ENCODE data around the gene SH3D19. TPM values are rescaled to one million over a fixed set of nuclear protein-coding genes. Genes with fewer than 3 reads are reported as not detected.
"Not testable (repeated sequence)": the region's sequence is repeated elsewhere in the genome, so short reads cannot be mapped to it uniquely, and the experiment has no call there.

SH3D19 gene
- total RNA-seq, 1 donor from 2014 or later, result 32.0 TPM

DNA sequence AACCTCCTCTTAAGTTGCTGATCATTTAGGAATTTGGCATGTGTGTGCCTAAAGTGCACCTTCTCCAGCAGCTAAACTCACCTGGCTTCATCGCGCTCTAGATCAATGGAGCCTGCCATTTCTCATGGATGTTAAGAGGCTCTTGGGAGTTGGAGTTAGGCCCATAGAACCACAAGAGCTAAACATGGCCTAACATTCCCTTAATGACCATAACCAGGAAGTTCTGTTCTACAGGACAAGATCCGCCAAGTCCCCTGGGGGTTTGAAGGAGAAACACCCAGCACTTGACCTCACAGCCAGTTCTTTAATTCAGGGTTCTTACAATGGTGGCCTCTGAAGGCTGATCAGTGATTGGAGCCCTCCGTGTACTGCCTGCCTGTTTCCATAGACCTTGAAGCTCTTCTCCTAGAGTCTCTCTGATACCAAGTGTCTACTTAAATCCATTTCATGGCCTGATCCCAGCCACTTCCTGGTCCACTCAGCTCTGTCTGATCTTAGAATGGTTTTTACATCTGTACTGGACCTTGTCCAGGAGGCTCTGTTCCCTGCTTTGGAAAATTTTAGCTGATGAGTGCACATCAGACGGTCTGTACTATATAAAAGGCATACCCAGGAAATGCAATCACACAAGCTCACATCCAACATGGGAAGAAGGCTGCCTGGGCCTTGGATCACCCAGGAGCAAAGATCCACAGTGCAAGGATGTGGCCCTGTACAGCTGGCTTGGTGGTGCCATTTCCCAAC lies 180.9 kb downstream of the SH3D19 start:
- H3K4me3 Mint-ChIP-seq (ENCODE audit: unreplicated experiment), result no peak overlapping the region
- no peak overlapping the region for H3K27ac Mint-ChIP-seq (ENCODE audit: unreplicated experiment)
- H3K27me3 Mint-ChIP-seq (ENCODE audit: low read depth), result no peaks in the 10 kb centered on the region
- TF ChIP-seq, protein P1, sequence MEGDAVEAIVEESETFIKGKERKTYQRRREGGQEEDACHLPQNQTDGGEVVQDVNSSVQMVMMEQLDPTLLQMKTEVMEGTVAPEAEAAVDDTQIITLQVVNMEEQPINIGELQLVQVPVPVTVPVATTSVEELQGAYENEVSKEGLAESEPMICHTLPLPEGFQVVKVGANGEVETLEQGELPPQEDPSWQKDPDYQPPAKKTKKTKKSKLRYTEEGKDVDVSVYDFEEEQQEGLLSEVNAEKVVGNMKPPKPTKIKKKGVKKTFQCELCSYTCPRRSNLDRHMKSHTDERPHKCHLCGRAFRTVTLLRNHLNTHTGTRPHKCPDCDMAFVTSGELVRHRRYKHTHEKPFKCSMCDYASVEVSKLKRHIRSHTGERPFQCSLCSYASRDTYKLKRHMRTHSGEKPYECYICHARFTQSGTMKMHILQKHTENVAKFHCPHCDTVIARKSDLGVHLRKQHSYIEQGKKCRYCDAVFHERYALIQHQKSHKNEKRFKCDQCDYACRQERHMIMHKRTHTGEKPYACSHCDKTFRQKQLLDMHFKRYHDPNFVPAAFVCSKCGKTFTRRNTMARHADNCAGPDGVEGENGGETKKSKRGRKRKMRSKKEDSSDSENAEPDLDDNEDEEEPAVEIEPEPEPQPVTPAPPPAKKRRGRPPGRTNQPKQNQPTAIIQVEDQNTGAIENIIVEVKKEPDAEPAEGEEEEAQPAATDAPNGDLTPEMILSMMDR (IDR thresholded peaks at IDR 0.05), result no peak
- no peaks in the 10 kb centered on the region for H3K4me1 Mint-ChIP-seq (ENCODE audit: low read depth)
- no peak for DNase-seq (ENCODE audit: low spot score)
- no peaks in the 10 kb centered on the region for H3K9me3 Mint-ChIP-seq (ENCODE audit: low read depth)
- peaks cover 10% of the 10 kb centered on the region for H3K36me3 Mint-ChIP-seq (ENCODE audit: low read depth)

DNA sequence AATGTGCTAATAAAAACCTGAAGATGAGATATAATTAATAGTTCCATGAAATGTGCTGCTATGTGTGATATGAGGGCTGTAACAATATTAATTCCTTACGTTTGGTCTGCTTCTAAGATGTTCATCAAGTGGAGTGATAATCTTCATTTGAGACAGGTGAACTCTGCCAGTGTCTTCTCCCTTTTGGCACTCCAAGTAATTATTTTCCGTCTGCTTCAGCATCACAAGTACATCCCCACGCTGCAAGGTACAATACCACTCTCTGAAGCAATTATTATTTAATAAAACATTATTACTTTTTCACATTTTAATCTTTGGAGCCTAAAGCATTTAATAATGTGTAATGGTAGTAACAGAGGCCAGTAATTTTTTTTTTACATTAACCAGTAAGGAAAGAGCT lies 181.6 kb downstream of the SH3D19 start:
- Mint-ChIP-seq H3K4me3 (ENCODE audit: unreplicated experiment) (no peak overlapping the region), H3K27ac (ENCODE audit: unreplicated experiment) (no peak overlapping the region), H3K36me3 (ENCODE audit: low read depth) (peaks cover 12% of the 10 kb centered on the region), H3K9me3 (ENCODE audit: low read depth) (no peaks in the 10 kb centered on the region), H3K4me1 (ENCODE audit: low read depth) (no peaks in the 10 kb centered on the region), H3K27me3 (ENCODE audit: low read depth) (no peaks in the 10 kb centered on the region)
- TF ChIP-seq, protein P1 (IDR thresholded peaks at IDR 0.05), result no peak
- no peak for DNase-seq (ENCODE audit: low spot score)

DNA sequence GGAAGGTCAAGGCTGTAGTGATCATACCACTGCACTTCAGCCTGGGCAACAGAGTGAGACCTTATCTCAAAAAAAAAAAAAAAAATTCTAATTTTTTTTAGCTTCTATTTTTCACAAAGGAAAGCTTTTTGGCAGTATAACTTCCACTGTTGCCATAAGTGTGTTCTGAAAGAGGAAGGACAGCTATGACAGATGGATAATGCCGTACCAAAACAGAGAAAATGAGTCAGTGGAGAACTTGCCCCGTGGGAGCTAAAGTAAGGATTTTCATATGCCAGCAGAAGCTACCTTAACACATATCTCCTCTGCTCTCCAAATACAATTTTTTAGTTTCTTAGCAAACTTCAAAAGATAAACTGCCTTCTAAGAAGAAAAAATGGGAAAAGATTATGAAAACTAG lies 182.2 kb downstream of the SH3D19 start:
- Mint-ChIP-seq H3K36me3 (ENCODE audit: low read depth) (peaks cover 12% of the 10 kb centered on the region), H3K4me1 (ENCODE audit: low read depth) (no peaks in the 10 kb centered on the region), H3K27me3 (ENCODE audit: low read depth) (no peaks in the 10 kb centered on the region), H3K27ac (ENCODE audit: unreplicated experiment) (no peak overlapping the region), H3K9me3 (ENCODE audit: low read depth) (no peaks in the 10 kb centered on the region), H3K4me3 (ENCODE audit: unreplicated experiment) (no peak overlapping the region)
- DNase-seq (ENCODE audit: low spot score), result no peak
- TF ChIP-seq, protein P1 (IDR thresholded peaks at IDR 0.05), result no peak

DNA sequence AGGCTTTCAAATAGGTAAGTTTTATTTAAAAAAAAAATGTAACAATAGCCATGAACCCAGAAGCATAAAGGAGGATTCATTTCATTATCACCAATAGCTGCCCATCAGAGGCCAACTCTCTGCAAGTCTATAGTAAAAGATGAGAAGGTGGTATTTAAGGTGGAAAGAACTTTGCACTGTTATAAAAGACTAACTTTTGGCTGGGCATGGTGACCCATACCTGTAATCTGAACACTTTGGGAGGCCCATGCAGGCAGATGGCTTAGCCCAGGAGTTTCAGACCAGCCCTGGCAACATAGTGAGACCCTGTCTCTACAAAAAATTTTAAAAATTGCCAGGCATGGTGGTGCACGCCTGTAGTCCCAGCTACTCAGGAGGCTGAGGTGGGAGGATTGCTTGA lies 182.6 kb downstream of the SH3D19 start:
- Mint-ChIP-seq H3K9me3 (ENCODE audit: low read depth) (no peaks in the 10 kb centered on the region), H3K36me3 (ENCODE audit: low read depth) (peaks cover 9% of the 10 kb centered on the region), H3K27me3 (ENCODE audit: low read depth) (no peaks in the 10 kb centered on the region), H3K4me1 (ENCODE audit: low read depth) (no peaks in the 10 kb centered on the region), H3K27ac (ENCODE audit: unreplicated experiment) (no peak overlapping the region), H3K4me3 (ENCODE audit: unreplicated experiment) (no peak overlapping the region)
- TF ChIP-seq, protein P1 (IDR thresholded peaks at IDR 0.05), result no peak
- DNase-seq (ENCODE audit: low spot score), result no peak

DNA sequence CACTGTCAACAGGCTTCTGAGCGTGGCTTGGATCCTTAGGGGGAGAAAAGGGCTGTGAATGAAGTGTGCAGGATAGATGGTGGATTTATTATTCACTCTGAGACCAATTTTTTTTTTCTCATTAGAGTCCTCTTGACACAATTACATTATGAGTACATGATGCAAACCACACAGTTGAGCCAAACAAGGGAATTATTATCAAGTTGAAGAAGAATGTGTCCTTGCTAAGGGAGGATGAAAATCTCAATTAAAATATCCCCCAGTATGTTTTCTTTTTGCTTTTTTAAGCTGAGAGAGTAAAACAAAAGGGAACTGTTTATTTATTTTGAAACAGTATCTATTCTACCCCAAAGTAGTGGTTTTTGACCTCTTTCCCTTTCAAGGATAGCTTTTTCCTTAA lies 185.6 kb downstream of the SH3D19 start:
- no peak overlapping the region for H3K27ac Mint-ChIP-seq (ENCODE audit: unreplicated experiment)
- no peaks in the 10 kb centered on the region for H3K9me3 Mint-ChIP-seq (ENCODE audit: low read depth)
- H3K4me1 Mint-ChIP-seq (ENCODE audit: low read depth), result no peaks in the 10 kb centered on the region
- TF ChIP-seq, protein P1 (IDR thresholded peaks at IDR 0.05), result no peak
- H3K27me3 Mint-ChIP-seq (ENCODE audit: low read depth), result no peaks in the 10 kb centered on the region
- peaks cover 7% of the 10 kb centered on the region for H3K36me3 Mint-ChIP-seq (ENCODE audit: low read depth)
- DNase-seq (ENCODE audit: low spot score), result no peak
- H3K4me3 Mint-ChIP-seq (ENCODE audit: unreplicated experiment), result no peak overlapping the region

DNA sequence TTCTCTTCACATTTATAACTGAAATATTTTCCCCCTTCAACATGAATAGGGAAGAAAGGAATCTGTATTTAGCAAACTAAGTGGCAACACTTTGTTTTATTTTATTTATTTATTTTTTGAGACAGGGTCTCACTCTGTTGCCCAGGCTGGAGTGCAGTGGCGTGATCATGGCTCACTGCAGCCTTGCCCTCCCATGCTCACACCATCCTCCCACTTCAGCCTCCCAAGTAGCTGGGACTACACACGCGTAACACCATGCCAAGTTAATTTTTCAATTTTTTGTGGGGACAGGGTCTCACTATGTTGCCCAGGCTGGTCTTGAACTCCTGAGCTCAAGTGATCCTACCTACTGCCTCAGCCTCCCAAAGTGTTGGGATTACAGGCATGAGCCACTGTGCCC lies 189.4 kb downstream of the SH3D19 start:
- not testable (repeated sequence) for H3K9me3 Mint-ChIP-seq (ENCODE audit: low read depth); H3K4me3 Mint-ChIP-seq (ENCODE audit: unreplicated experiment); H3K4me1 Mint-ChIP-seq (ENCODE audit: low read depth); H3K27ac Mint-ChIP-seq (ENCODE audit: unreplicated experiment); H3K27me3 Mint-ChIP-seq (ENCODE audit: low read depth); DNase-seq (ENCODE audit: low spot score)
- peaks cover 13% of the 10 kb centered on the region for H3K36me3 Mint-ChIP-seq (ENCODE audit: low read depth)
